ENCODE data around the gene ANKS1B. TPM values are rescaled to one million over a fixed set of nuclear protein-coding genes. Genes with fewer than 3 reads are reported as not detected.
"Not testable (repeated sequence)": the region's sequence is repeated elsewhere in the genome, so short reads cannot be mapped to it uniquely, and the experiment has no call there.

Gene ANKS1B
- total RNA-seq, 3 donors from 2014 or later, result 0.05 to 0.56 (median 0.16) TPM

GRCh38 chr12:98771811-98772752 is 1212.7 kb downstream of the ANKS1B start:
- Mint-ChIP-seq H3K27me3 (ENCODE audit: low read depth) (no peaks in the 10 kb centered on the region), H3K4me3 (no peak overlapping the region), H3K4me1 (ENCODE audit: low read depth) (no peaks in the 10 kb centered on the region), H3K36me3 (ENCODE audit: insufficient read depth) (no peaks in the 10 kb centered on the region), H3K9me3 (peaks cover 6% of the 10 kb centered on the region)
- ATAC-seq (peak; percentile 18), DNase-seq (no peak)

- H3K27me3 Mint-ChIP-seq (ENCODE audit: low read depth), result no peaks in the 10 kb centered on the region
- DNase-seq, result no peak
Observed at GRCh38 chr12:98770230-98770629, 1214.5 kb downstream of the ANKS1B start.

DNA sequence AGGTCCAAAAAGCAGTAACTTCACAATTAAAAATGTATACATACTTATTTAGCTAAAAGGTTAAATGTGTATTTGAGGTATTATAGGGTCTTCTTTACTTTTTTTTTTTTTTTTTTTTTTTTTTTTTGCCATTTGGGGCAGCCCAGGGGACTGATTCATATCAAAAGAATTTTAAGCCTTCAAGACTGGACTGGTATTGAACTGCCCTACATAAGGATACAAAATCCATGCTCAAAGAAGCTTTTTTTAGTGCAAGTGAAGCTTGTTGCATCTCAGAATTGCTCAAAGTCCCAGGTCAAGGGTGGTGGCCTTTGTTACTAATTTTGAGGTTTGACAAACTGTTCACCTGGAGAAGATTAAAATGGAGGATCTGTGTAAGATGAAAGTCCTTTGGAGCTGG is 1215.7 kb downstream of the ANKS1B start:
- H3K4me1 Mint-ChIP-seq (ENCODE audit: low read depth), result no peaks in the 10 kb centered on the region
- ATAC-seq (no peak), DNase-seq (no peak)
- H3K4me3 Mint-ChIP-seq, result no peak overlapping the region
- peaks cover 6% of the 10 kb centered on the region for H3K9me3 Mint-ChIP-seq
- H3K36me3 Mint-ChIP-seq (ENCODE audit: insufficient read depth), result no peaks in the 10 kb centered on the region
- H3K27me3 Mint-ChIP-seq (ENCODE audit: low read depth), result peaks cover 1% of the 10 kb centered on the region

More at GRCh38 chr12:98770230-98770629, 1214.5 kb downstream of the ANKS1B start:
- Mint-ChIP-seq H3K36me3 (ENCODE audit: insufficient read depth) (no peaks in the 10 kb centered on the region), H3K4me3 (no peak overlapping the region), H3K4me1 (ENCODE audit: low read depth) (no peaks in the 10 kb centered on the region), H3K9me3 (peaks cover 6% of the 10 kb centered on the region)
- ATAC-seq, result no peak

DNA sequence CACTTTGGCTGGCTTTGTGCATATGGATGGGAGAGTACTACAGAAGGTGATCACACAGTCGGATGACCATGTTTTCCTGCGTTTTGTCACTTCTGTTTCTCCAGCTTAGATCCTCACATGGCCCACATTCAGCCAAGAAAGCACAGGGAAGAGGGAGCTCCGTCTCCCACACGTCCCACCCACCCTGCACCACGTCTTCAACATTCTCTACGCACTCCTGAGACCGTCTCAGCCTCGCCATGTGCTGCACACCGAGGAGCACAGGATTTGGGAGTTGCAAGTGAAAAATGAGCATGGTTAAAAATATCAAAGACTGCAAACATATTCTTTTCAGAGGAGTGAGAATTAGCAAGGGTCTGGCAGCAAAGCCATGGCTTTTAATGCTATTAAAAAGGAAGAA is 1217.5 kb downstream of the ANKS1B start:
- Mint-ChIP-seq H3K4me1 (ENCODE audit: low read depth) (no peaks in the 10 kb centered on the region), H3K4me3 (no peak overlapping the region), H3K9me3 (peaks cover 5% of the 10 kb centered on the region)

GRCh38 chr12:98763656-98764055 is 1221.1 kb downstream of the ANKS1B start:
- Mint-ChIP-seq H3K9me3 (no peaks in the 10 kb centered on the region), H3K4me3 (no peak overlapping the region)
- no peak for ATAC-seq

More for the DNA sequence above, 1217.5 kb downstream of the ANKS1B start:
- no peaks in the 10 kb centered on the region for H3K36me3 Mint-ChIP-seq (ENCODE audit: insufficient read depth)
- no peak for DNase-seq
- H3K27me3 Mint-ChIP-seq (ENCODE audit: low read depth), result peaks cover 1% of the 10 kb centered on the region
- ATAC-seq, result no peak

DNA sequence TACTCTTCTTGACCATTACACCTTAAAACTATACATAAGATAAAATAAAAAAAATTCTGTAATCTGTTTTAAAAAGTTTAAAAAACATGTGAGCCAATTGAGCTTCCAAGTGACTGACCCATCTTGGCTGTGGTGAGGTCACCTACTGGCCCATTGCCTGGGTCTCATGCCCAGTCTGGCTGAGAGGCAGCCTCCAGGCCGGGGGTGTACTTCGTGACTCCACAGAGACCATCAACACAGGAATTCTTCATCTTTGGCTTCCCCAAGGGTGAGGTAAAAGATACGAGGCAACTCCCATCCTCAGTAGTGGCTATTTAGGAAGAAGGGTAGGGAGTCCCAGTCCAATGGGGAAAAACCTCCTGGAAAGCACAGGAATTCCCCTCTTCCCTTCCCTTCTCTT is 1226.4 kb downstream of the ANKS1B start:
- Mint-ChIP-seq H3K9me3 (no peaks in the 10 kb centered on the region), H3K36me3 (ENCODE audit: insufficient read depth) (no peaks in the 10 kb centered on the region), H3K4me3 (no peak overlapping the region), H3K4me1 (ENCODE audit: low read depth) (peaks cover 4% of the 10 kb centered on the region), H3K27me3 (ENCODE audit: low read depth) (peaks cover 2% of the 10 kb centered on the region)
- ATAC-seq, result no peak
- no peak for DNase-seq

More at GRCh38 chr12:98763656-98764055, 1221.1 kb downstream of the ANKS1B start:
- no peaks in the 10 kb centered on the region for H3K4me1 Mint-ChIP-seq (ENCODE audit: low read depth)
- no peak for DNase-seq
- no peaks in the 10 kb centered on the region for H3K36me3 Mint-ChIP-seq (ENCODE audit: insufficient read depth)
- peaks cover 1% of the 10 kb centered on the region for H3K27me3 Mint-ChIP-seq (ENCODE audit: low read depth)

GRCh38 chr12:98757455-98757854 is 1227.3 kb downstream of the ANKS1B start:
- Mint-ChIP-seq H3K27me3 (ENCODE audit: low read depth) (peaks cover 2% of the 10 kb centered on the region), H3K36me3 (ENCODE audit: insufficient read depth) (no peaks in the 10 kb centered on the region), H3K4me1 (ENCODE audit: low read depth) (peaks cover 4% of the 10 kb centered on the region), H3K4me3 (no peak overlapping the region), H3K9me3 (no peaks in the 10 kb centered on the region)
- ATAC-seq, result no peak
- no peak for DNase-seq

DNA sequence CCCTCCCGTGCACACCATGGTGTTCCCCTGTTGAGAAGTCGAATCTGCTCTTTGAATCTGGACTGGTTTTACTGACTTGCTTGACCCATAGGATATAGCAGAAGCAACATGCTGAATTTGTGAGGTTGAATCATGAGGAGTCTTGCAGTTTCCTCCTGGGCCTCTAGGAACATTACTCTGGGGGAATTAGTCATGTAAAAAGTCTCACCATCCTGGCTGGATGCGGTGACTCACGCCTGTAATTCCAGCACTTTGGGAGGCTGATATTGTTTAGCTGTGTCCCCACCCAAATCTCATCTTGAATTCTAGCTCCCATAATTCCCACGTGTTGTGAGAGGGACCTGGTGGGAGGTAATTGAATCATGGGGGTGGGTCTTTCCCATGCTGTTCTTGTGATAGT is 1228.9 kb downstream of the ANKS1B start:
- not testable (repeated sequence) for H3K27me3 Mint-ChIP-seq (ENCODE audit: low read depth); H3K9me3 Mint-ChIP-seq; DNase-seq; H3K36me3 Mint-ChIP-seq (ENCODE audit: insufficient read depth); ATAC-seq; H3K4me1 Mint-ChIP-seq (ENCODE audit: low read depth); H3K4me3 Mint-ChIP-seq

- ATAC-seq (peak; percentile 66 to 81), DNase-seq (no peak)
- no peaks in the 10 kb centered on the region for H3K36me3 Mint-ChIP-seq (ENCODE audit: insufficient read depth)
- no peaks in the 10 kb centered on the region for H3K9me3 Mint-ChIP-seq
- H3K4me1 Mint-ChIP-seq (ENCODE audit: low read depth), result peaks cover 4% of the 10 kb centered on the region
- H3K4me3 Mint-ChIP-seq, result no peak overlapping the region
- peaks cover 8% of the 10 kb centered on the region for H3K27me3 Mint-ChIP-seq (ENCODE audit: low read depth)
Observed at GRCh38 chr12:98754095-98754494, 1230.6 kb downstream of the ANKS1B start.

GRCh38 chr12:98752726-98753125 is 1232.0 kb downstream of the ANKS1B start:
- ATAC-seq, result no peak
- Mint-ChIP-seq H3K9me3 (no peaks in the 10 kb centered on the region), H3K36me3 (ENCODE audit: insufficient read depth) (no peaks in the 10 kb centered on the region), H3K4me1 (ENCODE audit: low read depth) (peaks cover 4% of the 10 kb centered on the region), H3K4me3 (no peak overlapping the region), H3K27me3 (ENCODE audit: low read depth) (peaks cover 15% of the 10 kb centered on the region)
- no peak for DNase-seq

GRCh38 chr12:98751580-98752115 is 1233.1 kb downstream of the ANKS1B start:
- ATAC-seq (no peak), DNase-seq (no peak)
- no peak overlapping the region for H3K4me3 Mint-ChIP-seq
- H3K9me3 Mint-ChIP-seq, result no peaks in the 10 kb centered on the region
- peaks cover 24% of the 10 kb centered on the region for H3K27me3 Mint-ChIP-seq (ENCODE audit: low read depth)
- H3K4me1 Mint-ChIP-seq (ENCODE audit: low read depth), result peaks cover 4% of the 10 kb centered on the region
- no peaks in the 10 kb centered on the region for H3K36me3 Mint-ChIP-seq (ENCODE audit: insufficient read depth)

GRCh38 chr12:98750511-98750910 is 1234.2 kb downstream of the ANKS1B start:
- DNase-seq (no peak), ATAC-seq (no peak)
- H3K36me3 Mint-ChIP-seq (ENCODE audit: insufficient read depth), result no peaks in the 10 kb centered on the region
- H3K9me3 Mint-ChIP-seq, result no peaks in the 10 kb centered on the region
- peaks cover 32% of the 10 kb centered on the region for H3K27me3 Mint-ChIP-seq (ENCODE audit: low read depth)
- H3K4me3 Mint-ChIP-seq, result no peak overlapping the region
- H3K4me1 Mint-ChIP-seq (ENCODE audit: low read depth), result peaks cover 12% of the 10 kb centered on the region

DNA sequence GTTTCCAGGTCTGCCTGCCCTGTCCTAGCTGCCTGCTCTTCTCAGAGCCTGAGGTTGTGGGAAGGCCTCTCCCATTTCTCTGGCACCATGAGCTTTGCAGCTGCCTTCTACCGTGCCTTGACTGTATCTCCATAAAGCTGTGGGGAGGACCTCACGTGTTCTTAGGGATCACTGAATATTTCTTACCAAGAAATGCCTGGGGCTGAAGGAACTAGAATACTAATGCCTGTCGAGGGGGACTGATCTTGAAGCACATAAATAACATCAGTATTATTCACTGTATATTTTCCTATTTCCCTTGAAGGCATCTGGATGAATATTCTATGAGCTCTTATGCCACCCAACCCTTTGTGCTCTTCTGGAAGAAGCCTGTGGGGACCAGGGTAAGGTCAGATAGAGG is 1236.3 kb downstream of the ANKS1B start:
- ATAC-seq (no peak), DNase-seq (no peak)
- no peaks in the 10 kb centered on the region for H3K9me3 Mint-ChIP-seq
- H3K27me3 Mint-ChIP-seq (ENCODE audit: low read depth), result peaks cover 32% of the 10 kb centered on the region
- no peaks in the 10 kb centered on the region for H3K36me3 Mint-ChIP-seq (ENCODE audit: insufficient read depth)
- no peak overlapping the region for H3K4me3 Mint-ChIP-seq
- peaks cover 9% of the 10 kb centered on the region for H3K4me1 Mint-ChIP-seq (ENCODE audit: low read depth)

DNA sequence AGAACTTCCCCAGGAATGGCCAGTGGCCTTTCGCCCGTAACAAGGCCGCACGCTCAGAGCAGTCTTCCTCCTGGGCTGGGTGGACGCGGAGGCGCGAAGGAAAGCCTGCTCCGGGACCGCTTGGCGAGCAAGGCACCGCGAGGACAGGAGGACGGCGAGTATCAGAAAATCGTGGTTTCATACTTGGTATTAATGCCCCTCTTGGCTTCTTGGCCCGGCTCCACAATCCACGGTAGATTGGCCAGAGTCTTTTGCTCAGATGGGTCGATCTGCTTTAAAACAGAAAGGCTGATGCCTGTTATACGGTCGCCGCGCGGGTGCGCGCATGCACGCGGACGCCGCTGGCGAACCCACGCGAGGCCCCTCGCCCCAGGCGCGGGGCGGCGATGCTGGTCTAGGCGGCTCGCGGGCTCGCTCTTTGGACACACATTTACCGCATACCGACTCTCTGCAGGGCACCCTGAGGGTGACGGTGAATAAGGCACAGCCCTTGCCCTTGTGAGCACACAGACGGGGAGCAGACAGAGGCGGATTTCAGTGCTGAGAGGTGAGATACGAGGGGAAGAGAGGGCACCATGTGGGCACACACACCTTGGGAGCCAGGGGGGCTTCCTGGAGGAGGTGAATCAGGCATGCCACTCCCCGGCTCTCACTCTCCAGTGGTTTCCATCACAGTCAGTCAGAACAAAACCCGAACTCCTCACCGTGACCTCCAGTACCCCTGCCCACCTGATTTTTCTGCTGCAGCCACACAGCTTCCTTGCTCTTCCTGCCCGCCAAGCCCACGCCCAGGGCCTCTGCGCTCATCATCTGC is 1239.0 kb downstream of the ANKS1B start:
- peaks cover 23% of the 10 kb centered on the region for H3K4me1 Mint-ChIP-seq (ENCODE audit: low read depth)
- peak overlapping the region; percentile 75 for H3K4me3 Mint-ChIP-seq
- no peaks in the 10 kb centered on the region for H3K9me3 Mint-ChIP-seq
- ATAC-seq, result peak; percentile 24 to 43
- H3K27me3 Mint-ChIP-seq (ENCODE audit: low read depth), result peaks cover 34% of the 10 kb centered on the region
- H3K36me3 Mint-ChIP-seq (ENCODE audit: insufficient read depth), result no peaks in the 10 kb centered on the region
- DNase-seq, result no peak
